IMR-90 (cell line): Measurements from ENCODE around the gene RPTOR. TPM values are rescaled to one million over a fixed set of nuclear protein-coding genes. Genes with fewer than 3 reads are reported as not detected.

Experiments
- ATAC-seq: fragments of 200-7000 bp; cut with Tn5 transposase; 2 replicates; pipeline ENCODE4 v1.9.1; 2020; ENCODE audit warnings: low read depth, mild to moderate bottlenecking, moderate library complexity
- BruUV-seq: library from RNA; stranded (reverse); fragments of 400-500 nt; replicated peaks from 2 replicates; lab custom pipeline; 2021; lab: Mats Ljungman, UMichigan
- CTCF ChIA-PET: fragments of 300-600 bp; formaldehyde crosslinking; extraction: SDS; loops from one replicate; lab custom pipeline; 2021; ENCODE audit warnings: antibody characterized with exemption; lab: Yijun Ruan, JAX
- POLR2A ChIA-PET: fragments of 300-600 bp; sonication (Branson Sonifier 250); formaldehyde crosslinking; loops from one replicate; lab custom pipeline; 2022; ENCODE audit warnings: antibody characterized with exemption; ENCODE audit not compliant: unreplicated experiment; lab: Charles Lee
- DNase-seq: peaks from one replicate; pipeline ENCODE4 v3.0.0; 2013
- H2AFZ ChIP-seq: replicated peaks from 2 replicates; pipeline ENCODE3; 2013; ENCODE audit warnings: low read length, mild to moderate bottlenecking; ENCODE audit not compliant: poor library complexity
- H2AK5ac ChIP-seq: 2 replicates; pipeline ENCODE4 v1.6.1; 2013; ENCODE audit warnings: low read depth, low read length, inconsistent platforms
- H2AK9ac ChIP-seq: replicated peaks from 2 replicates; pipeline ENCODE3; 2013; ENCODE audit warnings: mild to moderate bottlenecking, low read depth, low read length, moderate library complexity; ENCODE audit not compliant: poor library complexity
- H2BK120ac ChIP-seq: 2 replicates; pipeline ENCODE4 v1.6.1; 2013; ENCODE audit warnings: low read depth, low read length, inconsistent platforms
- H2BK15ac ChIP-seq: 3 replicates; pipeline ENCODE4 v1.6.1; 2013; ENCODE audit warnings: low read depth, low read length, inconsistent platforms
- H2BK20ac ChIP-seq: 2 replicates; pipeline ENCODE4 v1.6.1; 2013; ENCODE audit warnings: low read depth, mild to moderate bottlenecking, inconsistent platforms, low read length, moderate library complexity
- H2BK5ac ChIP-seq: 2 replicates; pipeline ENCODE4 v1.6.1; 2013; ENCODE audit warnings: mild to moderate bottlenecking, low read depth, low read length, inconsistent platforms; ENCODE audit not compliant: poor library complexity, severe bottlenecking
- H3K14ac ChIP-seq: replicated peaks from 2 replicates; pipeline ENCODE4 v1.6.1; 2013; ENCODE audit warnings: low read depth, low read length, inconsistent platforms
- H3K18ac ChIP-seq: 2 replicates; pipeline ENCODE4 v1.6.1; 2013; ENCODE audit warnings: low read depth, low read length, control low read depth
- H3K23ac ChIP-seq: 2 replicates; pipeline ENCODE4 v1.6.1; 2013; ENCODE audit warnings: low read depth, low read length, inconsistent platforms
- H3K27ac ChIP-seq: 2 replicates; pipeline ENCODE4 v1.5.1; 2013; ENCODE audit warnings: mild to moderate bottlenecking, control low read depth, low read length; ENCODE audit not compliant: insufficient read depth
- H3K27me3 ChIP-seq: 2 replicates; pipeline ENCODE4 v1.6.1; 2013; ENCODE audit warnings: low read length; ENCODE audit not compliant: control insufficient read depth, insufficient read depth
- H3K36me3 ChIP-seq: 2 replicates; pipeline ENCODE4 v1.6.1; 2013; ENCODE audit warnings: low read length, mixed read lengths; ENCODE audit not compliant: control insufficient read depth, insufficient read depth
- H3K4ac ChIP-seq: 2 replicates; pipeline ENCODE4 v1.6.1; 2013; ENCODE audit warnings: low read depth, low read length, inconsistent platforms
- H3K4me1 ChIP-seq: 2 replicates; pipeline ENCODE4 v1.6.1; 2013; ENCODE audit warnings: low read length, mixed read lengths; ENCODE audit not compliant: control insufficient read depth, insufficient read depth
- H3K4me2 ChIP-seq: 2 replicates; pipeline ENCODE4 v1.6.1; 2013; ENCODE audit warnings: low read depth, mild to moderate bottlenecking, control low read depth, low read length, moderate library complexity
- H3K4me3 ChIP-seq: 2 replicates; pipeline ENCODE4 v1.5.1; 2013; ENCODE audit warnings: low read depth, mild to moderate bottlenecking, control low read depth, low read length, moderate library complexity; ENCODE audit not compliant: insufficient read depth
- H3K56ac ChIP-seq: 2 replicates; pipeline ENCODE4 v1.6.1; 2013; ENCODE audit warnings: low read length, inconsistent platforms; ENCODE audit not compliant: insufficient read depth; ENCODE audit errors: extremely low read depth
- H3K79me1 ChIP-seq, 2 experiments: 2 replicates each; pipeline ENCODE4 v1.6.1; 2013; ENCODE audit warnings: low read length in 2 of 2, inconsistent platforms in 1 of 2, low read depth in 1 of 2
- H3K9ac ChIP-seq: 2 replicates; pipeline ENCODE4 v1.6.1; 2013; ENCODE audit warnings: low read depth, low read length, control low read depth
- H3K9me1 ChIP-seq: 2 replicates; pipeline ENCODE4 v1.6.1; 2013; ENCODE audit warnings: low read length, inconsistent platforms; ENCODE audit not compliant: insufficient read depth
- H3K9me3 ChIP-seq: 2 replicates; pipeline ENCODE4 v1.6.1; 2013; ENCODE audit warnings: low read length; ENCODE audit not compliant: control insufficient read depth, insufficient read depth
- H4K20me1 ChIP-seq: 2 replicates; pipeline ENCODE4 v1.6.1; 2013; ENCODE audit warnings: low read length, inconsistent platforms; ENCODE audit not compliant: insufficient read depth
- H4K5ac ChIP-seq: 2 replicates; pipeline ENCODE4 v1.6.1; 2013; ENCODE audit warnings: mild to moderate bottlenecking, low read depth, low read length, control low read depth
- H4K8ac ChIP-seq, 2 experiments: 2 replicates each; pipeline ENCODE4 v1.6.1; 2013; ENCODE audit warnings: low read depth in 2 of 2, low read length in 2 of 2, control low read depth in 1 of 2, inconsistent platforms in 1 of 2
- H4K91ac ChIP-seq: 2 replicates; pipeline ENCODE4 v1.6.1; 2013; ENCODE audit warnings: low read depth, low read length, inconsistent platforms; ENCODE audit not compliant: insufficient read depth
- BHLHE40 ChIP-seq: fragments of 150-350 bp; IDR thresholded peaks from 2 replicates; pipeline ENCODE4 v1.6.1; 2016; ENCODE audit warnings: mild to moderate bottlenecking, low read depth, low read length
- CEBPB ChIP-seq: IDR thresholded peaks from 2 replicates; pipeline ENCODE4 v1.6.1; 2012; ENCODE audit warnings: low read depth, low read length, improper control_type of control experiment
- CHD1 ChIP-seq: IDR thresholded peaks from 2 replicates; pipeline ENCODE4 v1.6.1; 2012; ENCODE audit warnings: low read depth, low read length, improper control_type of control experiment
- CTCF ChIP-seq: conservative IDR thresholded peaks from 2 replicates; pipeline ENCODE4 v1.5.1; 2012; ENCODE audit warnings: mild to moderate bottlenecking, low read depth, low read length, improper control_type of control experiment
- FOS ChIP-seq: fragments of 150-350 bp; IDR thresholded peaks from 2 replicates; pipeline ENCODE4 v1.6.1; 2016; ENCODE audit warnings: low read depth, low read length
- MAFK ChIP-seq: IDR thresholded peaks from 2 replicates; pipeline ENCODE4 v1.6.1; 2012; ENCODE audit warnings: low read depth, low read length, improper control_type of control experiment
- MAZ ChIP-seq: IDR thresholded peaks from 2 replicates; pipeline ENCODE4 v1.6.1; 2012; ENCODE audit warnings: low read depth, mild to moderate bottlenecking, low read length, improper control_type of control experiment, moderate library complexity, borderline replicate concordance
- MXI1 ChIP-seq: IDR thresholded peaks from 2 replicates; pipeline ENCODE4 v1.6.1; 2012; ENCODE audit warnings: low read depth, mild to moderate bottlenecking, low read length, moderate library complexity, borderline replicate concordance
- NFE2L2 ChIP-seq: fragments of 150-350 bp; IDR thresholded peaks from 2 replicates; pipeline ENCODE4 v1.6.1; 2016; ENCODE audit warnings: low read depth, mild to moderate bottlenecking, low read length
- POLR2A ChIP-seq: IDR thresholded peaks from 2 replicates; pipeline ENCODE4 v1.6.1; 2012; ENCODE audit warnings: mild to moderate bottlenecking, low read depth, low read length
- RAD21 ChIP-seq: IDR thresholded peaks from 2 replicates; pipeline ENCODE4 v1.6.1; 2012; ENCODE audit warnings: low read length, improper control_type of control experiment
- RFX5 ChIP-seq: IDR thresholded peaks from 2 replicates; pipeline ENCODE4 v1.8.0; 2012; ENCODE audit warnings: low read depth, mild to moderate bottlenecking, low read length, moderate library complexity
- SMC3 ChIP-seq: fragments of 150-350 bp; IDR thresholded peaks from 2 replicates; pipeline ENCODE4 v1.6.1; 2016; ENCODE audit warnings: low read depth, mild to moderate bottlenecking, antibody characterized with exemption, low read length, moderate library complexity
- USF2 ChIP-seq: fragments of 150-350 bp; IDR thresholded peaks from 2 replicates; pipeline ENCODE4 v1.6.1; 2017; ENCODE audit warnings: mild to moderate bottlenecking, antibody characterized with exemption, low read length, low read depth
- WGBS, 2 experiments: methylation state at CpG; one replicate each; pipeline versions ENCODE4 v1.1.5 to v1.1.7; 2013; ENCODE audit warnings: missing lambda C conversion rate in 2 of 2; ENCODE audit not compliant: insufficient read length in 1 of 2; ENCODE audit errors: extremely low coverage in 2 of 2; 5-methylcytosine and 5-hydroxymethylcytosine counted together
- dilution Hi-C: fragments of 300-500 bp; cut with HindIII; formaldehyde crosslinking; loops from one replicate; pipeline ENCODE4 v1.14.3; 2018; ENCODE audit warnings: low sequenced_read_pairs; ENCODE audit not compliant: unreplicated experiment
- in situ Hi-C: fragments of 300-500 bp; cut with MboI; formaldehyde crosslinking; loops from 3 replicates; pipeline ENCODE4 v1.14.3; 2019; ENCODE audit warnings: low sequenced_read_pairs, inconsistent platforms, mixed read lengths
- intact Hi-C: fragments of 100-400 bp; cut with micrococcal nuclease; formaldehyde crosslinking; loops from 2 replicates; pipeline ENCODE4 v1.10.0; 2022
- polyA plus RNA-seq, 3 experiments: library from polyadenylated mRNA; depleted of rRNA; stranded (reverse); fragments of >200 nt; gene quantifications; 2 replicates each; pipeline ENCODE4 v1.2.3, GENCODE V29; 2012; ENCODE audit warnings: low replicate concordance in 1 of 3
- total RNA-seq: library from RNA; depleted of rRNA; stranded (reverse); fragments of >200 nt; gene quantifications from 2 replicates; pipeline ENCODE4 v1.2.3, GENCODE V29; 2012
- TF ChIP-seq, protein P1 (sequence below): fragments of 150-350 bp; IDR thresholded peaks from 2 replicates; pipeline ENCODE4 v1.6.1; 2016; ENCODE audit warnings: low read depth, mild to moderate bottlenecking, low read length, moderate library complexity, borderline replicate concordance

RPTOR gene
- total and polyA plus RNA-seq, 2 of the 4 experiments (the other 2 are of a cell fraction) = 10.8 to 14.7 TPM

GRCh38 chr17:80671039-80671824 lies 126.6 kb downstream of the RPTOR start:
- Histone ChIP-seq H2AK9ac (no peak overlapping the region), H3K36me3 (no peaks in the 10 kb centered on the region), H3K9me3 (no peaks in the 10 kb centered on the region), H3K4me2 (no peak overlapping the region), H3K4me1 (peaks cover 4% of the 10 kb centered on the region), H4K20me1 (no peaks in the 10 kb centered on the region), H3K56ac (no peak overlapping the region), H4K8ac (no peak overlapping the region), H3K9ac (no peak overlapping the region), H2BK20ac (no peak overlapping the region), H3K79me1 (peaks cover 35 to 80% of the 10 kb centered on the region in 2 experiments), H2BK5ac (no peak overlapping the region), H3K18ac (no peak overlapping the region), H3K23ac (no peak overlapping the region), H2BK15ac (no peak overlapping the region), H4K91ac (no peak overlapping the region), H3K27ac (no peak overlapping the region), H4K5ac (no peak overlapping the region), H3K27me3 (no peaks in the 10 kb centered on the region), H3K14ac (no peak overlapping the region), H2BK120ac (no peak overlapping the region), H2AK5ac (no peak overlapping the region; the same call in 1 of the 2 replicates), H3K4ac (peak overlapping the region; percentile 7), H2AFZ (no peak overlapping the region), H3K9me1 (peaks cover 7% of the 10 kb centered on the region), H3K4me3 (no peak overlapping the region)
- ATAC-seq (no peak), DNase-seq (no peak)
- 100% methylated on average over 1 of the region's 14 CpGs; no CpG with 5 or more reads in 1 of the 2 experiments for WGBS, 2 experiments
- BruUV-seq = no TSS peak
- ChIA-PET CTCF (no interaction called here), POLR2A (no interaction called here)
- dilution Hi-C loops (no loop called here), in situ Hi-C loops (no loop called here), intact Hi-C loops (loop anchor here (10.0 kb wide), 1 partner anchor 224 kb away; no protein-coding TSS in a partner anchor)
- TF ChIP-seq RFX5 (no peak), MAFK (no peak), BHLHE40 (no peak), MAZ (no peak), CTCF (no peak), FOS (no peak), NFE2L2 (no peak), MXI1 (no peak), POLR2A (no peak), CHD1 (no peak), USF2 (no peak), CEBPB (no peak), RAD21 (no peak), SMC3 (no peak)
- TF ChIP-seq, protein P1, sequence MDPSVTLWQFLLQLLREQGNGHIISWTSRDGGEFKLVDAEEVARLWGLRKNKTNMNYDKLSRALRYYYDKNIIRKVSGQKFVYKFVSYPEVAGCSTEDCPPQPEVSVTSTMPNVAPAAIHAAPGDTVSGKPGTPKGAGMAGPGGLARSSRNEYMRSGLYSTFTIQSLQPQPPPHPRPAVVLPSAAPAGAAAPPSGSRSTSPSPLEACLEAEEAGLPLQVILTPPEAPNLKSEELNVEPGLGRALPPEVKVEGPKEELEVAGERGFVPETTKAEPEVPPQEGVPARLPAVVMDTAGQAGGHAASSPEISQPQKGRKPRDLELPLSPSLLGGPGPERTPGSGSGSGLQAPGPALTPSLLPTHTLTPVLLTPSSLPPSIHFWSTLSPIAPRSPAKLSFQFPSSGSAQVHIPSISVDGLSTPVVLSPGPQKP = no peak
